Measurements from ENCODE around the gene GK.

- TF ChIP-seq CTCF (IDR thresholded peaks at IDR 0.05), result no peak
- TF ChIP-seq POLR2A (IDR thresholded peaks at IDR 0.05), result no peak
Observed at GRCh38 chrX:30762755-30763154, 109.5 kb downstream of the GK start.
